Esophagus muscularis mucosa (tissue), 4 donors: ENCODE measurements around the gene PITPNB.

Experiments used
- CTCF ChIP-seq, 3 experiments: fragments of 200-600 bp in 2 of 3; fragments of 450-650 bp in 1 of 3; sonication (generic) in 2 of 3; IDR thresholded peaks; one replicate each; pipeline ENCODE4 v1.5.1; 2017 to 2019; ENCODE audit warnings: antibody characterized with exemption in 3 of 3, mild to moderate bottlenecking in 2 of 3, moderate library complexity in 1 of 3
- EP300 ChIP-seq: sonication (generic); formaldehyde crosslinking; IDR thresholded peaks from one replicate; pipeline ENCODE4 v1.6.1; 2017; ENCODE audit warnings: antibody characterized with exemption
- POLR2A ChIP-seq: fragments of 450-650 bp; IDR thresholded peaks from one replicate; pipeline ENCODE4 v1.6.1; 2017; ENCODE audit warnings: antibody characterized with exemption, moderate library complexity, mild to moderate bottlenecking, low read depth
- POLR2AphosphoS5 ChIP-seq, 2 donors: sonication (generic); formaldehyde crosslinking; IDR thresholded peaks; one replicate each; pipeline ENCODE4 v1.6.1; 2017; ENCODE audit warnings: antibody characterized with exemption in 2 of 2

GRCh38 chr22:27896245-27896644 is 22.8 kb downstream of the PITPNB start:
- TF ChIP-seq CTCF (IDR thresholded peaks at IDR 0.05) (no peak), EP300 (no peak), POLR2AphosphoS5 (IDR thresholded peaks at IDR 0.05) (no peak), POLR2A (no peak)
